IPS-15b (cell line): ENCODE data around the gene ARL3.
"Not testable (repeated sequence)": the region's sequence is repeated elsewhere in the genome, so short reads cannot be mapped to it uniquely, and the experiment has no call there.

Experiments
- H3K27me3 ChIP-seq: one replicate; pipeline ENCODE4 v1.6.1; 2013; ENCODE audit warnings: low read length; ENCODE audit not compliant: control insufficient read depth, insufficient read depth
- H3K36me3 ChIP-seq: one replicate; pipeline ENCODE4 v1.6.1; 2013; ENCODE audit warnings: low read length; ENCODE audit not compliant: control insufficient read depth, insufficient read depth
- H3K4me1 ChIP-seq: one replicate; pipeline ENCODE4 v1.6.1; 2013; ENCODE audit warnings: mild to moderate bottlenecking, low read length; ENCODE audit not compliant: control insufficient read depth, insufficient read depth
- H3K4me3 ChIP-seq: one replicate; pipeline ENCODE4 v1.5.1; 2013; ENCODE audit warnings: low read depth, low read length
- H3K9ac ChIP-seq: one replicate; pipeline ENCODE4 v1.6.1; 2013; ENCODE audit warnings: low read depth, mild to moderate bottlenecking, low read length
- H3K9me3 ChIP-seq: one replicate; pipeline ENCODE4 v1.6.1; 2013; ENCODE audit warnings: mild to moderate bottlenecking, low read length; ENCODE audit not compliant: control insufficient read depth, insufficient read depth

ARL3 gene, protein sequence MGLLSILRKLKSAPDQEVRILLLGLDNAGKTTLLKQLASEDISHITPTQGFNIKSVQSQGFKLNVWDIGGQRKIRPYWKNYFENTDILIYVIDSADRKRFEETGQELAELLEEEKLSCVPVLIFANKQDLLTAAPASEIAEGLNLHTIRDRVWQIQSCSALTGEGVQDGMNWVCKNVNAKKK

DNA sequence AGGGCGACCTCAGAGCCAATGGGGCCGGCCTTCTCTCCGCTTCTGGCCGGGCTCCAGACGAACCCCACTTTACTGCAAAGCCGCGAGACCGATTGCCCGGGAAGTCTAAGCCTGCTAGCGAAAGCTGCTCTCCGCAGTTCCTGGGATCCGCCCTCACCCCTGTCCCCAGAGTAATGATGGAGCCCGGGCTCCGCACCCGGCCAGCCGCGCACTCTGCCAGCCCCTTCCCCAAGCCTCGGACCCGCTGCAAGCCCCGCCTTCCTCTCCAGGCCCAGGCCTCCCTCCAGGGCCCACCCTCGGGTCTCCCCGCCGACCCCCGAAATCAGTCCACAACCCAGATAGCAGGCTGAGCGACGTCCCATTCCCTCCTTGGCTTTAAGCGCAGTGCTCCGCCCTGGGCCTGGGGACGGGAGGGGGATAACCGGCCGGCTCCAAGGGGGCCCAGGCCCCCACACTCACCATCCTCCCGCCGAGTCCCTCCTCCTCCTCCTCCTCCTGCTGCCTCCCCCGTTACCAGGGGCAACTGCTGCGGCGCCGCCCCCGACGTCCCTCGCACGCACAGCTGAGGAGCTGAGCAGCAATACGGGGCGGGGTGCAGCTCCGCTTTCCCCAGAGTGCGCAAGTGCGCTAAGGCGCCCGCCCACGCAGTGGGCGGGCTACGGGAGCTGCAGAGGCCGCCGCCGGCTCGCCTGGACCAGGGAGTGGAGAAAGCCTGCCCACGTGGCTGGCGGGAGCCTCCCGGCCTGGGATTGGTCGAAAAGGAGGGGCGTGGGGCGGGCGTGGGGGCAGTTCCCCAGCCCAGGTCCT is at the start of gene ARL3:
TSS of gene ARL3 (minus strand) at position 584 of the 807 bp plus-strand sequence. CDS start at position 462, 122 bp downstream.
- peak within 1 kb of the TSS; percentile 92 for H3K9ac ChIP-seq
- H3K27me3 ChIP-seq, result no peaks in the 10 kb centered on the region
- H3K4me3 ChIP-seq, result peak within 1 kb of the TSS; percentile 93
- H3K9me3 ChIP-seq, result no peaks in the 10 kb centered on the region
- H3K4me1 ChIP-seq, result peaks cover 22% of the 10 kb centered on the region
- no peaks in the 10 kb centered on the region for H3K36me3 ChIP-seq

DNA sequence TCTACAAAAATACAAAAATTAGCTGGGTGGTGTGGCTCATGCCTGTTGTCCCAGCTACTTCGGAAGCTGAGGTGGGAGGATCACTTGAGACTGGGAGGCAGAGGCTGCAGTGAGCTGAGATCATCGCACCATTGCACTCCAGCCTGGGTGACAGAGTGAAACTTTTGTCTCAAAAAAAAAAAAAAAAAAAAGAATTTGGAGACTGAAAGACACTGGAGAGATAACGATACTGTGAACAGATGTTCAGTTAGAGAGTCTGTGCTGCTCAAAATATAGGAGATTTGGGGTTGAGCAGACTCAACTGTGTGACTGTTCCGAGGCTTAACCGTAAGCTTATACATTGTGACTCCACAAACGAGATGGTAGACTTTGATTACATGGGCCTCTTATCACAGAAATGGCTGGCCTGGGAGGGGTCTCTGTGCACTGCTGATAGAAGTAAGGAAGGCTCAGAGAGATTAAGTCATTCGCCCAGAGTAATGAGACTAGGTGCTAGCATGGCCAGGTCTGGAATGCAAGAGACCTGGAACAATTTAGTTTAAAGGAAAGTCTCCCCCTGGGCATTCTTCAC is 48.9 kb upstream of the ARL3 start:
- no peak overlapping the region for H3K9ac ChIP-seq
- H3K27me3 ChIP-seq, result no peaks in the 10 kb centered on the region
- no peaks in the 10 kb centered on the region for H3K4me1 ChIP-seq

DNA sequence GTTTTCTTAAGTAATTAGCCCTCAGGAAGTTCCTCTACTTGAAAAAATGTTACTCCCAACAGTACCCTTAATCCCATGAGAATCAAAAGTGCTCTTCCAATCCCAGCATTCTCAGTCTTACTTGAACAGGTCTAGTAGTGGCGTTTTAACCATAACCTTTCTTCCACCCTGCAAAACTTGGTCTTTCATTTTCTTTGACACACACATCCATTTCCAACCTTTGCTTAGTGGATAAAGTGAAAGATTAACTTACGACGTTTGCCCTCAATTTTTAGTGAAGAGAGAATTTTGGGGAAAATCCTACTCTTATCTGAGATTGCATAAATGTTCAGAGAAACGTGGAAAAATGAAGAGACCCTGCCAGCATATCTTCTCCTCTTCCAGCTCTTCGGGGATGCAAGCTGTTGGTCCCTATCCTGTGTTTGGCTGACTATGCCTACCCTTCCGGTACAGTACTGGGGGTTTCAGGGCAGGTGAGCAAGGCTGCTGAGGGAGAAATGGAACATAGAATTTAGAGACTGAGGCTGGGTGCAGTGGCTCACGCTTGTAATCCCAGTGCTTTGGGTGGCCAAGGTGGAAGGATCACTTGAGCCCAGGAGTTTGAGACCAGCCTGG is 48.3 kb upstream of the ARL3 start:
- Histone ChIP-seq H3K4me1 (no peaks in the 10 kb centered on the region), H3K4me3 (no peak overlapping the region), H3K9me3 (no peaks in the 10 kb centered on the region), H3K9ac (no peak overlapping the region), H3K27me3 (no peaks in the 10 kb centered on the region), H3K36me3 (no peaks in the 10 kb centered on the region)

More for the DNA sequence above, 48.9 kb upstream of the ARL3 start:
- Histone ChIP-seq H3K9me3 (no peaks in the 10 kb centered on the region), H3K4me3 (no peak overlapping the region), H3K36me3 (no peaks in the 10 kb centered on the region)

DNA sequence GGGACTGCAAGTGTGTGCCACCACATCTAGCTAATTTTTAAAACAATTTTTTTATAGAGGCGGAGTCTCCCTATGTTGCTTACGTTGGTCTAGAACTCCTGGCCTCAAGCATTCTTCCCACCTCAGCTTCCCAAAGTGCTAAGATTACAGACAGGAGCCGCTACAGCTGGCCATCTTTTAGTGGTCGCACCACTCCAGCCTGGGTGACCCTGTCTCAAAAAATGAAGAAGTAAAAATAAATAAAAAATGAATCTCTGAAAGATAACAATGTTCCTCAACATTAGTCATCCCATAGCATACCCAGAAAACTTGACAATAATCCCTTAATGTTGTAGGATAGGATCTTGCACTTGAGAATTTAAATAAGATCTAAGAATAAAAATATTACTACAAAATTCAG is 47.8 kb upstream of the ARL3 start:
- no peaks in the 10 kb centered on the region for H3K27me3 ChIP-seq
- no peaks in the 10 kb centered on the region for H3K9me3 ChIP-seq
- no peaks in the 10 kb centered on the region for H3K36me3 ChIP-seq
- H3K9ac ChIP-seq, result no peak overlapping the region
- H3K4me1 ChIP-seq, result no peaks in the 10 kb centered on the region
- H3K4me3 ChIP-seq, result no peak overlapping the region

DNA sequence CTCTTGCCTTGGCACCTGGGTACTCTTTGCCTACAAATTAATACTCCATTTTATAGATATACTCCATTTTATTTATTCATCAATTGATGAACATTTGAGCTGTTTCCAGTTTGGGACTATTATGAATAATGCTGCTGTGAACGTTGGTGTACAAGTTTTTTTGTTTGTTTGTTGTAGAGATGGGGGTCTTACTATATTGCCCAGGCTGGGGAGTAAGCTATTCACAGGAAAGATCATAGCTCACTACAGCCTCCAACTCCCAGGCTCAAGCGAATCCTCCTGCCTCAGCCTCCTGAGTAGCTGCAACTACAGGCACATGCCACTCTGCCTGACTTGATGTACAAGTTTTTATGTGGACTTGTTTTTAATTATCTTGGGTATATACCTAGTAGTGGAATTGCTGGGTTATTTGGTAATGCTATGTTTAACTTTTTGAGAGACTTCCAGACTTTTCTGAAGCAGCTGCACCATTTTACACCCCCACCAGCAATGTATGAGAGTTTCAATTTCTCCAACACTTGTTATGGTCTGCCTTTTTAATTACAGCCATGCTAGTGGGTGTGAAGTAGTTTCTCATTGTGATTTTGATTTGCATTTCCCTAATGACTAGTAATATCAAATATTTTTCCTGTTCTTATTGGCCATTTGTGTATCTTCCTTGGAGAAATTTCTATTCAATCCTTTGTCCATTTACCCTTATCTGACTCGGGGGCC is 45.5 kb upstream of the ARL3 start:
- Histone ChIP-seq H3K27me3 (no peaks in the 10 kb centered on the region), H3K4me3 (no peak overlapping the region), H3K36me3 (no peaks in the 10 kb centered on the region), H3K9me3 (no peaks in the 10 kb centered on the region), H3K4me1 (no peaks in the 10 kb centered on the region), H3K9ac (no peak overlapping the region)

DNA sequence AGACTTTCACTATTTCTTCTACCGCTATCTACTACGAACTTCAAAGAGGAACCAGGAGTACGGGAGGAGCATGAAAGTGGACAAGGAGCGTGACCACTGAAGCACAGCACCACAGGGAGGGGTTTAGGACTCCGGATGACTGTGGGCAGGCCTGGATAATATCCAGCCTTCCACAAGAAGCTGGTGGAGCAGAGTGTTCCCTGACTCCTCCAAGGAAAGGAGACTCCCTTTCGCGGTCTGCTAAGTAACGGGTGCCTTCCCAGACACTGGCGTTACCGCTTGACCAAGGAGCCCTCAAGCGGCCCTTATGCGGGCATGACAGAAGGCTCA is 44.7 kb upstream of the ARL3 start:
- H3K9me3 ChIP-seq, H3K9ac ChIP-seq, H3K36me3 ChIP-seq, H3K4me3 ChIP-seq, H3K27me3 ChIP-seq, H3K4me1 ChIP-seq: not testable (repeated sequence)

DNA sequence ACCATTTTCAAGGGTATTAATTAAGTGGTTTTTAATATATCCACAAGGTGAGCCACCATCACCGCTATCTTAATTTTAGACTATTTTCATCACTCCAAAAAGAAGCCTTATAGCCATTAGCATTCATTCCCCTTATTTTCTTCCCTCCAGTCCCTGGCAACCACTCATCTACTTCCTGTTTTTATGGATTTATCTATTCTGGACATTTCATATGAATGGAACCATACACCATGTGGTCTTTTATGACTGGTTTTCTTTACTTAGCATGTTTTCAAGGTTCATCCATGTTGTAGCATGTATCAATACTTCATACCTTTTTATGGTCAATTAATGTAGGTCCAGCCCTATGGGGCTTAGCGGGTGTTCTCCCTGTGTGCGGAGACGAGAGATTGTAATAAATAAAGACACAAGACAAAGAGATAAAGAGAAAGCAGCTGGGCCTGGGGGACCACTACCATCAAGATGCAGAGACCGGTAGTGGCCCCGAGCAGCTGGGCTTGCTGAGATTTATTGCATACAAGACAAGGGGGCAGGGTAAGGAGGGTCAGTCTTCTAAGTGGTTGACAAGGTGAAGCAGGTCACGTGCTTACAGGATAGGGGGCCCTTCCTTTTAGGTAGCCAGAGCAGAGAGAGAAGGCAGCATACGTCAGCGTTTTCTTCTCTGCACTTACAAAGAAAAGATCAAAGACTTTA is 44.2 kb upstream of the ARL3 start:
- H3K9me3 ChIP-seq, result no peaks in the 10 kb centered on the region
- no peaks in the 10 kb centered on the region for H3K36me3 ChIP-seq
- no peak overlapping the region for H3K9ac ChIP-seq
- H3K27me3 ChIP-seq, result no peaks in the 10 kb centered on the region
- H3K4me1 ChIP-seq, result no peaks in the 10 kb centered on the region
- no peak overlapping the region for H3K4me3 ChIP-seq

DNA sequence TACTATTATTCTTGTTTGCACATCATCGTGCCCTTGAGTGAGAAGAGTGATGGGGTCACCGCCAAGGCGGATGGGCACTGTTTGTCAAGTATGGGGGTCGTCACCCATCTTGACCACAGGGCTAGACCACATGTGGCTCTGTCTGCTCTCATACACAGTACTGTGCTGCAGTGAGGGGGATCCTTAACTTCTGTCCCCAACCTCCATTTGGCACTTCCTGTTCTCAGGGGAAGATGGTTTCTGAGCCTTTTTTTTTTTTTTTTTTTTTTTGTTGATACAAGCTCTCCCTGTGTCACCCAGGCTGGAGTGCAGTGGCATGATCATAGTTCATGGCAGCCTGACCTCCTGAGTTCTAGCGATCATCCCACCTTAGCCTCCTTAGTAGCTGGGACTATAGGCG is 43.1 kb upstream of the ARL3 start:
- Histone ChIP-seq H3K9ac (no peak overlapping the region), H3K4me1 (no peaks in the 10 kb centered on the region), H3K4me3 (no peak overlapping the region), H3K27me3 (no peaks in the 10 kb centered on the region), H3K9me3 (no peaks in the 10 kb centered on the region), H3K36me3 (no peaks in the 10 kb centered on the region)

DNA sequence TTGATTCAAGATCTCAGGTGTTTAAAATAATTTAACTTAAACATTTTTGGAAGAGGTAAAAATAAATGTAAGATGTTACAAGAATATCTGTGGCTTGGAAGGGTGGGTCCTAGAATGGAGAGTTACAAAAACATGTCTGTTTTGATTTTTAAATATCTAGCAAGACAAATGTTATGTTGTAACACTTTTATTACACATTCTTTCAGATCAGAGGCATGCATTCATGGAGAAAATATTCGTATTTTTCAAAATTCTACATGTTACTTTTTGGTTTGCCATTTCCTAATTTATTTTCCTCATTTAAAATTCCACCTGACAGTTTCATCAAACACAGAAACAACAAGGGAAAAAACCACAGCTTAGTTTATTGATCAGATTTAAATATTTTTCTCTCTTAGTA is 39.5 kb upstream of the ARL3 start:
- Histone ChIP-seq H3K36me3 (no peaks in the 10 kb centered on the region), H3K27me3 (no peaks in the 10 kb centered on the region), H3K9ac (no peak overlapping the region), H3K4me1 (no peaks in the 10 kb centered on the region), H3K9me3 (no peaks in the 10 kb centered on the region), H3K4me3 (no peak overlapping the region)

DNA sequence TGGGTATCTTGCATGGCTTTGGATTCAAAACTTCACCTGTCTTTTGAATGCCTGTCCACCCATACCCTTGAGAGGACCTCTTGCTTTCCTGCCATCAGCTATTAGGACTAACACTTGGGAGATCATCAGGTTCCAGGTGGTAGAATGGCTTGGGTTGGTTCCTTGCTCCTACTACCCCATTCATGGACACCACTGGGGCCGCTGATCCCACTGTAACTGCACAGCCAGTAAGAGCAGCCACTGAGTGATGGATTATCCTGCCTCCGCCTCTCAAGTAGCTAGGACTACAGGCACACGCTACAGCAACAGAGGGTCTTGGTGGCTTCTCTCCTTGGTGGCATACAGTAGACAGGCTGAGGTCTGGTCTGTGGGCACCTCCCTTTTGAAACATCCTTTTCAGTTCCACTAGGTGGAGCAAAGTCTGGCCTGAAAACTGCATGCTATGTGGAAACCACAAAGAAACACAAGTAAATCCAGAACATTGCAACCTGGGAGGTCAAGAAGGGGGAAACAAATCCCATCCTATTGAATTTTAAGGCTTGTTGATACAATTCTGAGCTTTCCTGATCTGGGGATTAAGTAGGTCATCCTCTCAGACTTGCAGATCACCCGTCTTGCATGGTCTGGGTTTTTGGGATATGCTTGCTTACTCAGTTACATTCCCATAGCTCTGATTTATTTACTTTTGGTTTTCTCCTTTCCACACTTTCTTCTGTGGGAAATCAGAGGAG is 38.9 kb upstream of the ARL3 start:
- Histone ChIP-seq H3K27me3 (no peaks in the 10 kb centered on the region), H3K9me3 (no peaks in the 10 kb centered on the region), H3K36me3 (no peaks in the 10 kb centered on the region), H3K9ac (no peak overlapping the region), H3K4me3 (no peak overlapping the region), H3K4me1 (no peaks in the 10 kb centered on the region)
